Mesodermal cell (in vitro differentiated cells): Measurements from ENCODE around the gene CRB1. TPM values are rescaled to one million over a fixed set of nuclear protein-coding genes. Genes with fewer than 3 reads are reported as not detected.

ENCODE experiments used
- H3K27ac ChIP-seq: 2 replicates; pipeline ENCODE4 v1.7.0; 2013; ENCODE audit warnings: mild to moderate bottlenecking, low read depth, low read length, moderate library complexity; ENCODE audit not compliant: severe bottlenecking
- H3K36me3 ChIP-seq: 2 replicates; pipeline ENCODE4 v1.7.1; 2013; ENCODE audit warnings: mild to moderate bottlenecking, low read length, moderate library complexity; ENCODE audit not compliant: control insufficient read depth, insufficient read depth
- H3K4me1 ChIP-seq: one replicate; pipeline ENCODE4 v1.7.1; 2013; ENCODE audit warnings: mild to moderate bottlenecking, low read length; ENCODE audit not compliant: insufficient read depth, control insufficient read depth, poor library complexity, severe bottlenecking
- H3K4me3 ChIP-seq: 2 replicates; pipeline ENCODE4 v1.7.0; 2013; ENCODE audit warnings: low read length, control low read depth, mild to moderate bottlenecking; ENCODE audit not compliant: insufficient read depth, poor library complexity, severe bottlenecking; ENCODE audit errors: extremely low read depth
- H3K9me3 ChIP-seq: 2 replicates; pipeline ENCODE4 v1.7.1; 2013; ENCODE audit warnings: mild to moderate bottlenecking, low read length, moderate library complexity; ENCODE audit not compliant: control insufficient read depth
- WGBS, 2 experiments: methylation state at CpG; one replicate each; pipeline ENCODE4 v1.1.5; 2013; ENCODE audit warnings: missing lambda C conversion rate in 2 of 2; ENCODE audit not compliant: insufficient coverage in 2 of 2; 5-methylcytosine and 5-hydroxymethylcytosine counted together
- polyA plus RNA-seq, 2 experiments: library from polyadenylated mRNA; stranded (reverse); fragments of 50-300 nt; gene quantifications; one replicate each; pipeline ENCODE4 v1.2.3, GENCODE V29; 2013

The CRB1 gene
- polyA plus RNA-seq (2013, experiment 1 of 2) = 0.48 TPM
- 0.25 TPM for polyA plus RNA-seq (2013, experiment 2 of 2)

GRCh38 chr1:197268012-197268411, at the start of gene CRB1:
Gene CRB1, plus strand, starts transcription at chr1:197268252. Its CDS starts 161 bp downstream, at chr1:197268413.
- Histone ChIP-seq H3K9me3 (no peaks in the 10 kb centered on the region), H3K27ac (no peak within 1 kb of the TSS), H3K4me3 (no peak within 1 kb of the TSS), H3K36me3 (no peaks in the 10 kb centered on the region), H3K4me1 (no peaks in the 10 kb centered on the region)
- WGBS, 2 experiments = 57 to 67% methylated on average over 1 to 2 of the region's 4 CpGs

- H3K9me3 ChIP-seq = no peaks in the 10 kb centered on the region
These were observed 49.2 kb upstream of the CRB1 start for GRCh38 chr1:197218857-197219256.

GRCh38 chr1:197222025-197222685, 45.9 kb upstream of the CRB1 start:
- Histone ChIP-seq H3K36me3 (no peaks in the 10 kb centered on the region), H3K27ac (no peak overlapping the region), H3K4me3 (no peak overlapping the region), H3K9me3 (no peaks in the 10 kb centered on the region), H3K4me1 (no peaks in the 10 kb centered on the region)
- 92 to 95% methylated on average over 16 to 19 of the region's 21 CpGs for WGBS, 2 experiments

More at GRCh38 chr1:197218857-197219256, 49.2 kb upstream of the CRB1 start:
- no peaks in the 10 kb centered on the region for H3K4me1 ChIP-seq
- no peaks in the 10 kb centered on the region for H3K36me3 ChIP-seq
- no peak overlapping the region for H3K27ac ChIP-seq
- H3K4me3 ChIP-seq = no peak overlapping the region

- no peak overlapping the region for H3K27ac ChIP-seq
- H3K9me3 ChIP-seq = no peaks in the 10 kb centered on the region
- 95 to 100% methylated on average over 2 of the region's 2 CpGs for WGBS, 2 experiments
- H3K4me3 ChIP-seq = no peak overlapping the region
- H3K36me3 ChIP-seq = no peaks in the 10 kb centered on the region
- no peaks in the 10 kb centered on the region for H3K4me1 ChIP-seq
These were observed 45.3 kb upstream of the CRB1 start for GRCh38 chr1:197222780-197223179.

- H3K4me3 ChIP-seq = no peak overlapping the region
- no peaks in the 10 kb centered on the region for H3K9me3 ChIP-seq
- H3K27ac ChIP-seq = no peak overlapping the region
- H3K4me1 ChIP-seq = no peaks in the 10 kb centered on the region
- no CpG with 5 or more reads among the region's 1 CpG for WGBS, 2 experiments
- no peaks in the 10 kb centered on the region for H3K36me3 ChIP-seq
These were observed 43.9 kb upstream of the CRB1 start for GRCh38 chr1:197224160-197224559.

GRCh38 chr1:197225611-197226010, 42.4 kb upstream of the CRB1 start:
- no peaks in the 10 kb centered on the region for H3K36me3 ChIP-seq
- H3K4me3 ChIP-seq = no peak overlapping the region
- 95% methylated on average over 3 of the region's 5 CpGs; no CpG with 5 or more reads in 1 of the 2 experiments for WGBS, 2 experiments
- no peaks in the 10 kb centered on the region for H3K4me1 ChIP-seq
- H3K9me3 ChIP-seq = no peaks in the 10 kb centered on the region
- H3K27ac ChIP-seq = no peak overlapping the region

GRCh38 chr1:197234581-197234980, 33.5 kb upstream of the CRB1 start:
- Histone ChIP-seq H3K9me3 (no peaks in the 10 kb centered on the region), H3K27ac (no peak overlapping the region), H3K36me3 (no peaks in the 10 kb centered on the region), H3K4me1 (no peaks in the 10 kb centered on the region), H3K4me3 (no peak overlapping the region)
- WGBS, 2 experiments = 86 to 100% methylated on average over 1 of the region's 1 CpG

GRCh38 chr1:197235355-197235754, 32.7 kb upstream of the CRB1 start:
- Histone ChIP-seq H3K4me3 (no peak overlapping the region), H3K27ac (no peak overlapping the region), H3K4me1 (no peaks in the 10 kb centered on the region), H3K9me3 (no peaks in the 10 kb centered on the region), H3K36me3 (no peaks in the 10 kb centered on the region)
- 100% methylated on average over 1 to 2 of the region's 2 CpGs for WGBS, 2 experiments

- no peaks in the 10 kb centered on the region for H3K4me1 ChIP-seq
- H3K27ac ChIP-seq = no peak overlapping the region
- WGBS, 2 experiments = 60% methylated on average over 1 of the region's 1 CpG; no CpG with 5 or more reads in 1 of the 2 experiments
- H3K4me3 ChIP-seq = no peak overlapping the region
- H3K9me3 ChIP-seq = no peaks in the 10 kb centered on the region
- no peaks in the 10 kb centered on the region for H3K36me3 ChIP-seq
These were observed 20.6 kb upstream of the CRB1 start for GRCh38 chr1:197247465-197247864.

- H3K27ac ChIP-seq = no peak overlapping the region
- no peaks in the 10 kb centered on the region for H3K36me3 ChIP-seq
- no peaks in the 10 kb centered on the region for H3K4me1 ChIP-seq
- no peaks in the 10 kb centered on the region for H3K9me3 ChIP-seq
- no peak overlapping the region for H3K4me3 ChIP-seq
- WGBS, 2 experiments = 71 to 84% methylated on average over 2 of the region's 2 CpGs
These were observed 18.7 kb upstream of the CRB1 start for GRCh38 chr1:197249324-197249723.

- Histone ChIP-seq H3K9me3 (no peaks in the 10 kb centered on the region), H3K36me3 (no peaks in the 10 kb centered on the region), H3K4me3 (no peak overlapping the region), H3K4me1 (no peaks in the 10 kb centered on the region), H3K27ac (no peak overlapping the region)
- WGBS, 2 experiments = 100% methylated on average over 1 of the region's 2 CpGs; no CpG with 5 or more reads in 1 of the 2 experiments
These were observed 17.4 kb upstream of the CRB1 start for GRCh38 chr1:197250616-197251015.
